T follicular helper cell (primary cell): ENCODE measurements around the gene ARHGAP24.

Source experiments
- DNase-seq: peaks from one replicate; pipeline ENCODE4 v3.0.0-alpha.2; 2020; ENCODE audit warnings: low read depth
- total RNA-seq, 2 experiments: gene quantifications; one replicate each; lab custom pipeline; 2026; lab: John Stamatoyannopoulos, UW

The ARHGAP24 gene
- 0 to 0.06 reads per million in 2 experiments for total RNA-seq

DNA sequence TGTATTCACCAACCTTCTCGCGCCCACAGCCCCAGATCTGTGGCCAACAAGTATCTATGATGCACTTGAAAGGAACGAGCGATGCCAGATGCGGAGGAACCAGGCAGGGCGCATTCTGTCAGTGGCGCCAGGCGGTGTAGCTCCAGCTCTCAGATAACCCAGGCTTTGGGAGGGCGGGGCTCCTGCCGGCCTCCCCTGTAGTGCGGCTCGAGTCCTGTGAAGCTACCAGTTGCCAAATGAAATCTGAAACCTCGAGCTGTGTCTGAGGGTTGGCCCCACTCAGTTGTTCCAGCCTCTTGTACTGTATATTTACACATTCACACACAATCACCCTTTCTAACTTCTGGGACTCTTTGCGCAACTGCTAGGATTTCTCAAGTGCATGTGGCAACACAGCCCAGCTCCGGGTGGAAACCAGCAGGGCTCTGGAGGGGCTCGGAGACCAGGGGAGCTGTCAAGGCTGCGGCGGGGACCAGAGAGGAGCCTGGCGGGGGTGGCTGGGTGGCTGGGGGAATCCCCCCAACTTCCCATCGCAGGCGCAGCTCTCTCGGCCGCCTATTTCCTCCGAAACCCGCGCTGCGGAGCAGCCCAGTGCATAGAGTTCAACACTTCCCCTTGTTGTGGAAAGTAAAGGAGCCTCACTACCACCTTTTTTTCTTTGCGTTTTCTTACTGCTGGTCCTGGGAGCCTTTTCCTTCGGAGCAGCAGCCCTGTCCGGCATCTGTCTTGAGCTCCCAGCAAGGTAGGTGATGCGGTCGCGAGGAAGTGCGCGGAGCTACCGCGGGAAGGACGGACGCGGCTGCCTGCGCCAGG is at the start of gene ARHGAP24:
ARHGAP24 (plus strand) TSS at position 333 of the 813 bp plus-strand sequence.
- no peak for DNase-seq

DNA sequence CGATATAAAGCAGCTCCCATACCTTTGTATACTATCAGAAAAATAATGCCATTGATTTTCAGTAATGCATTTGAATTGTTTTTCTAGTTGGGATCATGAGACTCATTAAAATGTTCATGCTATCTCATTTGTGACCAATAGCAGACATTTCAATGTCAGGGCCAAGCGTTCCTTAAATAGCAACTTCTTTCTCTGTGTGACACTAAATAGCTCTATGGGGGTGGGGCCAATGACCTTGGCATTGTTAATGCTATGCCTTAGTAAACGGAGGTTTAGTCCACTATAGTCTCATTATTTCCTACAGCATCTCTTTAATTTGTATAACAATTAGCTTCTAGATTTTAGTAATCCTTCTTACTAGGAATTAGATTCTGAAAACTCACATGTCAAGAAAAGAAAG is 48.6 kb upstream of the ARHGAP24 start:
- DNase-seq, result no peak

DNA sequence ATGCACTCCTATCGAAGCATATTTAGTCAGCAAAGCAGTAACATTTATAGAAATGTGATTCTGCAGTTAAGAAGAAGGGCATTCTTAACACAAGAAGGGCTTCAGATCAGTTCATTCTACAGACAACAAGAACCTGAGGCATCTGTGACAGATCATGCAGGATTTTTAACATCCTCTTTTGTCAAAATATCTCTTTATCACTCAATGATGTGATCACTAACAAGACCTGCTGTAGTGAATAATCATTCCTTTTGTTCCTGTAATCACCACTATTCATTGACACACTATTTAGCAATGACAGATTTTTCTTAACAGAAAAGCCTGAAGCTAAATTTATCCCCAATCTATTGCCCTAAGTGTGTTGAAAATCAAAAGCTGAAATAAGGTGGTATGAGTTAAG is 47.8 kb upstream of the ARHGAP24 start:
- DNase-seq, result no peak

DNA sequence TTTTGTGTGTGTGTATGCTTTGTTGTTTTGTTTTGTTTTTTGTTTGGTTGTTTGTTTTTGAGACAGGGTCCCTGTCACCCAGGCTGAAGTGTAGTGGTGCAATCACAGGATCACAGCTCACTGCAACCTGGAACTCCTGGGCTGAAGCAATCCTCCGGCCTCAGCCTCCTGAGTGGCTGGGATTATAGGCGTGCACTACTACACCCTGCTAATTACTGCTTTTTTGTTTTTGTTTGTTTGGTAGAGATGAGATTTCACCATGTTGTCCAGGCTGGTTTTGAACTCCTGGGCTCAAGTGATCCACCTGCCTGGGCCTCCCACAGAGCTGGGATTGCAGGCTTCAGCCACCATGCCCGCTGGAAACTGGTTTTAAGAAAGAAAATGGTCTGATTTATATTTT is 44.7 kb upstream of the ARHGAP24 start:
- no peak for DNase-seq

DNA sequence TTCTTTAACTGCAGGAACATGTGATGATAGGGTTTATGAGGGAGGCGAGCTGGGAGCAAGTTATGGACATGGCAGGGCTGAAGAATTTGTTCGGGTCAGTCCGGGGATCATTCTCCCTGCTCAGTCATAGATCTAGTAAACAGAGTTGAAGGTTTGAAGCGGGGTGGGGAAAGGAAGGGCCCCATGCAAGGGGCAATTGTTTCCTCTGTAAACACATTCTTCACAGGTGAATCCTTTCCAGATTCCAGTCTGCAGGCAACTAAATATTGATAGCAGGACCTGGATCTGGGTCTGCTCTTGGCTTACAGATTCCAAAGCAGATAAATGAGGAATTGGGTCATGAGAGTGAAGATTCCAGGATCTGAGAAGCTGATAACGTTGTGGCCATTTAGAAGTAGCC is 44.3 kb upstream of the ARHGAP24 start:
- DNase-seq, result no peak

DNA sequence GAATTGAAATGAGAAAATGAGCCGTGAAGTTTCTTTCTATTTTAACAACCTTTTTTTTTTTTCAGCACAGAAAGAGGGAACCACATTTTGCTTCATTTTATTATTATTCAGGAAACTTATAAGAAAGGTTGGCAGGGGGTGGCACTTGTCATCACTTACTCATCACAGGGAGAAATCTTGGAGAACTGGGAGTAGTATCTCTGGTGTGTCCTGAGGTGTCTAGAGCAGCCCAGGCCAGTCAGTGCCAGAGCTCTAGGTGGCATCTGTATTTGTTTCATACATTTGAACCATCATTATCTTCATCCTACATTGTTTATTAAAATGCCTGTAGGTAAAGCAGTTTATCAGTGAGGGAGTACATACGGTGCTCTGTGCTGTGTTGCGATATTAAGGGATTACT is 43.8 kb upstream of the ARHGAP24 start:
- DNase-seq, result no peak

DNA sequence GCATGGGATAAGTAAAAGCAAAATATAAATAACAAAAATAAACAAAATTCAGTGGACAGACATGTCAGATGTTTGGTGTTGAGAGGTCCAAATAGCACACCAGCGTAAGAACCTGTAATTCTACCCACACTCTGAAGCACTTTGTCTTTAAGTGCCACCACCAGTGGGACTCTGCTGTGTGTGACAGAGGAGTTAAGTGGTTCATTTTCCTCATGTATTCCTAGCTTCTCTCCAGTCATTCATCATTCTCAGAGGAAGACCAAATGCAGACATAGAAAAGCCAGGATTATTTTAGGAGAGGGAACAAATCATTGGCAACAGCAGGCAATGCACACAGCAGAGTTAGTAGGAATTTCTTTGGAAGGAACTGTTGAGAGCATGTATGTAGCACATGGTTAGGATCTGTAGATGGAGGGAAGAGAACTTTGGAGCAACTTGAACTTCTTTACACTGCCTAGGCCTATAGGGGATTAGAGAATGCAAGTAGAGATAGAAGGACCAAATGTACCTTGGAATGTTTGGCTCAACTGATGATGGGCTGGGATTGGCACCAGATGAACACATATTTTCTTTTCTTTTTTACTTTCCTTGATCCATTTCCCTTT is 43.0 kb upstream of the ARHGAP24 start:
- no peak for DNase-seq

DNA sequence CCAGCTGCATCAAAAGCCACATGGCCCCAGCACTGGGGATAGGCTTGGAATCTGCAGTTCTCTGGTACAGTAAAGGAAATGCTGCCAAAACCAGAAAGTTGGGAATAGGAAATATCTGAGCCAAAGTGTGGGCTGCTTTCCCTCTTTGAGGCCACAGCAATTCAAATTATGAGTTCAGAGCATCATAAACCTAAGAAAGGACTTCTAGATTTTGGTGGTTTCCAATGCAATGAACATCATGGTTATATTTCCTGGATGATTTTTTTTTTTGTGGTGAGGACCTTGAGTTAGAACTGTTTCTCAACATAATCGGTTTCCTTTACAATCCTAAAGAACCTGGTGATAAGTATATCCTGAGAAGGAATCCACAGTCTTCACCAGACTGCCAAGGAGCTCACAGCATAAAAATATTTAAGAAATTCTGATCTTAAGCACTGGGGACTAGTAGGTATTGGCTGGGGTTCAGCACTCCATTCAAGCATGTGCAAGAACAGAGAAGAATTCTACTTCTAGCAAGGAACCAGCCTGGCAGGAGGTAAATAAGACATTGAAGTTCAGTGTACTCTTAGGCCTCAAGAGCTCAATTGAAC is 29.8 kb upstream of the ARHGAP24 start:
- DNase-seq, result no peak

DNA sequence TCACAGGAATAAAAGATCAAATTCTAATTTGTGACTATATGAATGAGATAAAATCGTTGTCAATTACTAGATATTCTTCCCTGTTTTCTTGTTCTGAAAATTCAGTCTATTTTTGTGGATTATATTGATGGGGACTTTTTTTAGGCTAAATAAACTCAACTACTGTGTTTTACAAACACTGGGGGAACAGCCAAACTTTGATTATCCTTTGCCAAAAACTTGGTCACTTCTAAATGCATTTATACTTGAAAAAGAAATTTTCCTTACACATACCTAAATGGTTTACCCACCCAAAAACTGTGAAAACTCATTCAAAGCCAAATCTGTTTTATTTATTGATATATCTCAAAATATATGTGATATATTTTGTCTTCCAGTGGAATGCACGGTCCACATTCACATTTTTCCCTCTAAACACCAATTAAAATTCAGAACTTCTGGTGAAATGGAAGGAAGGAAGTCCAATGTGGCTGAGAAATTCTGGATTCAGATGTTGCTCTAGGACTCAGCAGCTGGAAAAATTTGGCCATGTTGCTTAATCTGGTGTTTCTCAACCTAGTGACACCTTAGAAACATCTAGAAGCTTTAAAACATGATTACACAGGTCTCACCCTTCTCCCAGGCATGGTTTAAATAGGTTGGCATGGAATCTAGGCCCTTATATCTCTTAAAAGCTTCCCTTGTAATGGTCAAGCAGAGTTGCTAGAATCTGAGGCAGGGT is 28.6 kb upstream of the ARHGAP24 start:
- DNase-seq, result no peak

DNA sequence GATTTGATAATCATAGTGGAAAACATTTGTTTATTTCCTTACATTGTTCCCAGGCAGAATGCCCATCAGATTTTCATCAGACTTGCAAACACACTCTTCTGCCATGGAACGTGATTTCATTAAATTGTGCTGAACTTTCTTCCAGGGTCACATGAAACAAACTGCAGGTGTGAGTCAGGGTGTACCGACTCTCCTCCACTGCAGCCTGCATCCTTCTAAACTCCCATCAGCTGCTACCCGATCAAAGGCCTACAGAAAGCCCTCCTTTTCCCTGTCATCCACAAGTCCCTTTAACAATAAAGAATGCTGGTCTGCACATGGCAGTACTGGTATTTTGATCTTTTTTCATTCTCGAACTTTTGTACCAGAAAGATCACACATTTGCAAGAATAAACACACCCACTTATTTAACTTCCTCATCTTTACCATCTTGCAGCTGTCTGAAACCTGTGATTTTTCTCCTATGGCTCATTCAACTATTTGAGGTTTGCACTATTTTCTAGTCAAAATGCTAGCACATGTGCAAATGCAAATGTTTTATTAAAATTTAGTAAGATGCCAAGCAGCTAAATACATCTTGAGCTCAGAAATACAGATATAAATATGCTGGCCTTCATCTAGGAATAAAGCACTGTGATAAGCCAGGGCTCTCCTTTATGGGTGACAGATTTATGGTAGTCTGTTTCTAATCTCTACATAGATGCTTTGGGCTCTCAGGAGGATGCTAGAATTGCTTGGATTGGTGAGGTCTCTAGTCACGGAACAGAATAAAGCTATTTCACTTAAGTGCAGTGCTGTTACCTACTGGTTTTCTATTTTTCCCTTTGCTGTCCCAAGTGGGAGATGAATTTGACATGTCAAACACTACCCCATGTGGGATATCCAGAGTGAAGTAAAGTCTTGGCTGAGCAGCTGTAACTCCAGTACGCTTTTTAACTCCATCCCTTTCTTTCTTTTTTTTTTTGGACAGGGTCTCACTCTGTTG is 25.8 kb upstream of the ARHGAP24 start:
- no peak for DNase-seq

DNA sequence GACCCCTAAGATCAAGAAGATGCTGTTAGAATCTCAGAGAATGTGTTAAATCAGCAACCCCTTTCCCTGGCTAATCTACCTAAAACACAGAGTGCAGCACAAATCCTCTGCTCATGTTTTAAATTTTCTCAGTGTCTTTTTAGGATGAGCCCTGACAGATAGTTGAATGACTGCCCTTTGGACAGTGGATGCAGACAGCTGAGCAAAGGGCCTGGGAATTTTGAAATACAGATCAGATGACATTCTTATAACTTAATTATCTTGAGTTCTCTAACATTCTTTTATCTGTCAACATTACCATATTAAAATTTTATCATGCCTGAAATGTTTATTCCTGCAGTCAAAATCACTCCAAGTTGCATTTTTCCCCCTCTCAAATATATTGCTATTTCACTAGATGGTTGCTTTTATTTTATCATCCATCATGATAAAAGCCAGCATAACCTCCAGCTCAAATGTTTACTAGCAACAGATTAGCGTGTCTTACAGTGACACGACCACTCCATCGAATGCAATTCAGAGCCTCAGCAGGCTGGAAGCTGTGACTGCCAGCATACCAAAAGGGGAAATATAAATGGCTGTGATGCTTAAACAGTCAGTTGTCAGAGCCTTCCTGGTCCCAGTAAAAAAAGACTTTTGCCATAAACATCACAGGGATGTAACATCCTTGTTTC is 22.8 kb upstream of the ARHGAP24 start:
- no peak for DNase-seq

DNA sequence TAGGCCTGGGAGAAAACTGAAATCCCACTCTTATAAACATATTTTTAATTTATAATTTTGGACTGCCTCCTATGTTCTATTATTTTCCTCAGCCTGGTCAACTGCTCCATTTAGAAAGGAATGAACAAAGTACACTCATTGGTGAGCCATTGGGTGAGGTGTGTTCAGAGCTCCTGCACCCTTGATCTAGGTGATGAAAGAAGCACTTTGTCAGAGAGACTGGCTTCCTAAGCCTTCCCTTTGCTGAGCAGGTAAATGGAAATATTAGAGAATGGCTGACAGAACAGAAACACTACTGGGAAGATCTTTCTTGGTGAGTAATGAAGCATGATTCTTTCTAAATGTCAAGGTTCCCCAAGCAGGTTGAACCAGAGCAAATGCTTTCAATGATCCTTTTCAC is 19.0 kb upstream of the ARHGAP24 start:
- DNase-seq, result no peak

DNA sequence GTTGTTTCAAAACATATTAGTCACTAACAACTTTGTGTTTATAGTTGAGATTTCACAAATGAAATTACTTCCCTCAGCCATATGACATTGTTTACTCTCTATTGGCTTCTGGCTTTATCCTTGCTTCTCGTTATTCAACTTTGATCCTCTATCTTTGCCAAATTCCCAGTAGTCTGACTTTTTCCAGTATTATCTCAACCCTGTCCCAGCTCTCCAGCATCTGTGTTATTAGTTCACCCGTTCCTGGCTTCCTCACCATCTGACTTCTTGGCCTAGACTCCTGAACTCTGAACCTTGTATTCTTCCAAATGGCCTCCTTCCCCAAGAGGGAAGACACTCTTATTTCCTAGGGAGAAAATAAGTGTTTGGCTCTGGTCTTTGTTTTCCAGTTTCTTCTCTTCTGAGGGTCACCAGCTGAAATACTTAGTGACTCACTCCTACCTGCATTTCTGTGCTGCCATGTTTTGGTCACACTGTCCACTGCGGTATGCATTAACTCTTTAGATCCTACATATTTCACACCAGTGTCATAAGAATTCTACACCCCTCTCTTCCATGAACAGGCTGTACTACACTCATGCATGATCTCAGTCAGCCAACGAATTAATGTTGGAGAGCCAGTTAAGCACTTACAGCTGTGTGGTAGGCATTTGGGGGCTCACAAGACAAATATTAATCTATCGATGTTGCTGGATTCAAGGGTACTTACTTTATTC is 17.0 kb upstream of the ARHGAP24 start:
- DNase-seq, result no peak

DNA sequence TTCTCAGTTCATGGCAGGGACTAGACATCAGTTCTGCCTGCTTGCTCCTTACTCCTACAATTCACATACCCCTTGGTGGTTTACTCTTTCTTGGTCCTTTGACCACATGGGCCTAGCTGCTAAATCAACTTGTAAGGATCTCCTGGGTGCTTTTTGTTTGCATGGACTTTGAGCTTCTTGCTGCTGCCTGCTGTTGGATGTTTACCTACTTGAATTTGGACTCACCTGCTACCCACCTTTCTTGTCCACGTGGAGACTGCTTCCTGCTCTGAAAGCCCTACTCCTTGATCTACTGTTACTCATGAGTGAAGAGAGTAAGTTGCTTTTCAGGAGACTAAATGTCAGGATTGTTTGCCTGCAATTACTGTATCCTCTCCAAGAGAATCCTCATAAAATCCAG is 15.2 kb upstream of the ARHGAP24 start:
- no peak for DNase-seq

DNA sequence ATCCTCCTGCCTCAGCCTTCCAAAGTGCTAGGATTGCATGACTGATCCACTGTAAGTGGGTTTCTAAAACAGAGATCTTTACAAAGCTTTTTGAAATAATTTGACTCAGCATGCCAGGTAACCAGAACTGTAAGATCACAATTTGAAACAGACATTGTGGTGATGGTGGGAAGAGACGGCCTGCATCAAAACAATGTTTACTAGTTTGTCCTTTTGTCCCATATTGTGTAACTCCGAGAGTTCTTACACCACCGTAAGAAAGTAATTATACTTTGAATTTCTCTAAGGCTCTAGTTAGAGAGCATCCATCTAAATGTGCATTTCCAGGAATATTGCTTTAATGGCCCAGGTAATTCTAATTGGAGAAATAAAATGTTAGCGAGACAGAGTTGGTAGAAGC is 594 bp upstream of the ARHGAP24 start:
- DNase-seq, result no peak

DNA sequence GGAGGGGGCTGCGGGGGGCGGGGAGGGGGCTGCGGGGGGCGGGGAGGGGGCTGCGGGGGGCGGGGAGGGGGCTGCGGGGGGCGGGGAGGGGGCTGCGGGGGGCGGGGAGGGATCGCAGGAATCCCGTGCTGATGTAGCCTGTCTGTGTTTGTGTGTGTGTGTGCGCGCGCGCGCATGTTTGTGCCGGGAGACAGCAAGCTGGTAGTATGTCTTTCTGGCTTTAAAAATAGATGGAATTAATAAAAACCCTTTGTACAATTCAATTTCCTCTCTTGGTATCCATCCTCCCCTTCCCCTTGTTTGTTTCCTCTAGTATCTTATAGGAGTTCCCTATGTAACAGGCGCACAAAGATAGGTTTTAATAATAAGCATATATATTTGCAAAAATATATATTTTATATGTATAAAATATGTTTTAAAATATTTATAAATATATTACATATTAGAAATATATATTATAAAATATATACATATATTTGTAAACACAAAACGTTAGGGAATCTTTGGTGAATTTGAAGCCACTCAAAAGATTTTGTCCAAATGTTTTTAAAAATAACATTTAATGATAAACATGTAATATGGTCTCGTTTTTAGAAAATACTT is 782 bp downstream of the ARHGAP24 start:
- no peak for DNase-seq

DNA sequence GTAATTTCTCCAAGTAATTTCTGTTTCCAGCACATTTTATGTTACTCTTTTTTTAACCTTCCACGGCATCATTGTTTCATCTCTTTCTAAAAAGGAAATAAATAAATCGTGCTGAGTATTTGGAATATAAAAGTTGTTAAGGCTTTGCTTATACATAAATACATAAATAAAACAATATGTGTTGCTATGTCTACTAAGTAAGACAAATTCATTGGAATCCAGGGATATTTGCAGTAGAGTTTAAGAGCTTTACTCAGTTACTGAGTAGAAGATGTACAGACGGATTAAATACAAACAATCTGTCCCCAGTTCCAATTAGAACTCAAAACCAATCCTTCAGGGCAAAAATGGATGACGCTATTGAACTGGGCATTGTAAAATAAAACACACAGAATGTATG is 1.4 kb downstream of the ARHGAP24 start:
- no peak for DNase-seq

DNA sequence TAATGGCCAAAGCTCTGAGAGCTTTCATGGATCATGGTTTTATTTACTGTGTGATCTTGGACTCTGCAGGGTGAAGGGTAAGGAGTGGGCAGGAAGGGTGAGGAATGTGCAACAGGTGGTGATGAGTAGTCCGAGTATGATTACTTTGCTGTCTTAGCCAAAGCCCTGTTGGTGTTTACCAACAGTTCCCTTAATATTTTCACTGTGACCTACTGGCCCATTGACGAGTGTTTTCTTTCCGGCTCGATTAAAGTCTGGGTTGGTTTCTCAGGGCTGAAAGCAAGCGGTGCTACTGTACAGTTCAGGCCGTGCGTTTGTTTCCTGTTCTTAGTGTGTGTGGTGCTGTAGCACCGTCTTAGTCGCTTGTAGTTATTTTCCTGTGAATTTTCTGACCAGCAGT is 2.6 kb downstream of the ARHGAP24 start:
- no peak for DNase-seq

DNA sequence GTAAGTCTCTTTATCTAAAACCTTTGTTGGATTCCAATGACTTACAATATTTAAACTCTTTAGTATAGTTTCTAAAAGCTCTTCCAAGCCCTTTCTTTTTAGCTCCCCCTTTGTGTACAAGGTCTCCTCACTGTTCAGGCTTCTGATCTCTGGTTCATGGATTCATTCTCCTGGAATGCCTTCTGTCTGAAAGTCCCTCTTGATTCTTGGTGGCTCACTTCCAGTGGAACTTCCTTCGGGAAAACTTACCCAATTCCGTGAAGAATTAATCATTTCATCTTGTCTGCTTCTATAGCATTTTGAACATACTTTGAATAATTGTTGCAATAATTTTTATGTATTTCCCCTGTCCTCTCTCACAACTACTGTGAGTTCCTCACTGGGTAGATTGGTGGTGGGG is 3.6 kb downstream of the ARHGAP24 start:
- DNase-seq, result no peak
